GM23338 (cell line): ENCODE results near the gene NYAP2. TPM values are rescaled to one million over a fixed set of nuclear protein-coding genes. Genes with fewer than 3 reads are reported as not detected.

Source experiments
- ATAC-seq: fragments of 200-7000 bp; cut with Tn5 transposase; 3 replicates; pipeline ENCODE4 v1.9.1; 2020
- DNase-seq: peaks from one replicate; pipeline ENCODE4 v3.0.0-alpha.2; 2015; ENCODE audit warnings: low spot score
- H2AFZ ChIP-seq: fragments of 200-600 bp; sonication (generic); 2 replicates; pipeline ENCODE4 v1.8.0; 2016; ENCODE audit warnings: antibody characterized with exemption, mild to moderate bottlenecking, moderate library complexity
- H3F3A ChIP-seq: fragments of 200-600 bp; sonication (generic); replicated peaks from 2 replicates; pipeline ENCODE4 v1.8.0; 2017; ENCODE audit warnings: antibody characterized with exemption, mixed run types, low read depth
- H3K27ac ChIP-seq: fragments of 200-600 bp; sonication (generic); 2 replicates; pipeline ENCODE4 v1.6.1; 2016; ENCODE audit warnings: low read depth
- H3K27me3 ChIP-seq: fragments of 200-600 bp; sonication (generic); 2 replicates; pipeline ENCODE4 v1.8.0; 2016; ENCODE audit warnings: mild to moderate bottlenecking, mixed run types, moderate library complexity; ENCODE audit not compliant: insufficient read depth
- H3K36me3 ChIP-seq: fragments of 200-600 bp; sonication (generic); 2 replicates; pipeline ENCODE4 v1.8.0; 2016; ENCODE audit warnings: mild to moderate bottlenecking; ENCODE audit not compliant: insufficient read depth
- H3K4me1 ChIP-seq: fragments of 200-600 bp; sonication (generic); 2 replicates; pipeline ENCODE4 v1.8.0; 2016; ENCODE audit warnings: mild to moderate bottlenecking, moderate library complexity; ENCODE audit not compliant: insufficient read depth
- H3K4me2 ChIP-seq: fragments of 200-600 bp; sonication (generic); 2 replicates; pipeline ENCODE4 v1.7.1; 2017; ENCODE audit warnings: mixed run types
- H3K4me3 ChIP-seq: fragments of 200-600 bp; sonication (generic); 2 replicates; pipeline ENCODE4 v1.6.1; 2016; ENCODE audit warnings: mixed run types
- H3K79me2 ChIP-seq: fragments of 200-600 bp; sonication (generic); replicated peaks from 2 replicates; pipeline ENCODE4 v1.8.0; 2017; ENCODE audit warnings: mild to moderate bottlenecking; ENCODE audit not compliant: insufficient read depth
- H3K9me2 ChIP-seq: fragments of 200-600 bp; sonication (generic); 2 replicates; pipeline ENCODE4 v1.8.0; 2017; ENCODE audit not compliant: insufficient read depth
- H4K20me1 ChIP-seq: fragments of 200-600 bp; sonication (generic); replicated peaks from 2 replicates; pipeline ENCODE4 v1.8.0; 2017; ENCODE audit warnings: mild to moderate bottlenecking; ENCODE audit not compliant: insufficient read depth
- H3K27ac Mint-ChIP-seq: 2 replicates; pipeline ENCODE4 v1.8.0; 2020; ENCODE audit warnings: inconsistent platforms, mild to moderate bottlenecking, moderate library complexity, mixed read lengths
- H3K27me3 Mint-ChIP-seq: 3 replicates; pipeline ENCODE4 v1.8.0; 2022; ENCODE audit warnings: low read depth, mild to moderate bottlenecking, moderate library complexity, mixed read lengths, inconsistent platforms; ENCODE audit not compliant: insufficient read depth, poor library complexity
- H3K36me3 Mint-ChIP-seq: 3 replicates; pipeline ENCODE4 v1.8.0; 2021; ENCODE audit warnings: low read depth, mild to moderate bottlenecking, inconsistent platforms, moderate library complexity, mixed read lengths
- H3K4me1 Mint-ChIP-seq: 3 replicates; pipeline ENCODE4 v1.8.0; 2020; ENCODE audit warnings: mild to moderate bottlenecking, inconsistent platforms, mixed read lengths
- H3K4me3 Mint-ChIP-seq: 3 replicates; pipeline ENCODE4 v1.8.0; 2021; ENCODE audit warnings: moderate library complexity, mild to moderate bottlenecking, inconsistent platforms, mixed read lengths
- H3K9me3 Mint-ChIP-seq: 3 replicates; pipeline ENCODE4 v1.8.0; 2020; ENCODE audit warnings: moderate library complexity, mild to moderate bottlenecking, inconsistent platforms, mixed read lengths
- CREB1 ChIP-seq: fragments of 250-450 bp; sonication (Bioruptor Pico); IDR thresholded peaks from 2 replicates; pipeline ENCODE4 v1.5.0; 2020; ENCODE audit warnings: low read depth, mild to moderate bottlenecking, moderate library complexity
- EZH2 ChIP-seq: fragments of 200-600 bp; sonication (generic); IDR thresholded peaks from one replicate; pipeline ENCODE4 v1.8.0; 2017; ENCODE audit warnings: antibody characterized with exemption, mild to moderate bottlenecking, low read depth; ENCODE audit not compliant: unreplicated experiment
- EZH2phosphoT487 ChIP-seq: fragments of 200-600 bp; sonication (generic); IDR thresholded peaks from one replicate; pipeline ENCODE4 v1.8.1; 2018; ENCODE audit warnings: antibody characterized with exemption; ENCODE audit not compliant: unreplicated experiment
- JUNB ChIP-seq: IDR thresholded peaks from one replicate; pipeline ENCODE4 v1.6.1; 2016; ENCODE audit warnings: antibody characterized with exemption; ENCODE audit not compliant: unreplicated experiment
- NANOG ChIP-seq: IDR thresholded peaks from 2 replicates; pipeline ENCODE4 v1.6.1; 2016; ENCODE audit warnings: antibody characterized with exemption, borderline replicate concordance
- POLR2AphosphoS5 ChIP-seq: IDR thresholded peaks from 2 replicates; pipeline ENCODE4 v1.6.1; 2016; ENCODE audit warnings: antibody characterized with exemption, low read depth
- REST ChIP-seq: IDR thresholded peaks from one replicate; pipeline ENCODE4 v1.6.1; 2018; ENCODE audit warnings: antibody characterized with exemption; ENCODE audit not compliant: unreplicated experiment
- STAT1 ChIP-seq: IDR thresholded peaks from one replicate; pipeline ENCODE4 v1.6.1; 2016; ENCODE audit warnings: antibody characterized with exemption; ENCODE audit not compliant: unreplicated experiment
- ZNF114 ChIP-seq: fragments of 250-450 bp; sonication (Bioruptor Pico); IDR thresholded peaks from 2 replicates; pipeline ENCODE4 v1.5.0; 2020; ENCODE audit warnings: mild to moderate bottlenecking, moderate library complexity
- ZNF331 ChIP-seq: fragments of 250-450 bp; sonication (Bioruptor Pico); IDR thresholded peaks from 2 replicates; pipeline ENCODE4 v1.5.0; 2020; ENCODE audit warnings: low read depth, mild to moderate bottlenecking, moderate library complexity
- ZNF462 ChIP-seq: fragments of 250-450 bp; sonication (Bioruptor Pico); IDR thresholded peaks from 2 replicates; pipeline ENCODE4 v1.5.0; 2020; ENCODE audit warnings: mild to moderate bottlenecking, moderate library complexity
- polyA plus RNA-seq: library from polyadenylated mRNA; unstranded; fragments of >200 nt; fragmentation: Nextera tagmentation; extraction: Ambion mirVana; gene quantifications from 2 replicates; pipeline ENCODE4 v1.2.1, GENCODE V29; 2016
- total RNA-seq: library from RNA; depleted of rRNA; stranded (reverse); fragments of >200 nt; shearing (Covaris generic); gene quantifications from 2 replicates; pipeline ENCODE4 v1.2.3, GENCODE V29; 2014
- TF ChIP-seq, protein P1 (sequence below), 2 experiments: fragments of 200-600 bp in 1 of 2; sonication (generic) in 1 of 2; conservative IDR thresholded peaks; 2 replicates each; pipeline versions ENCODE4 v1.5.1 to v1.6.1; 2016 to 2017; ENCODE audit warnings: antibody characterized with exemption in 2 of 2, low read depth in 2 of 2, mild to moderate bottlenecking in 2 of 2, moderate library complexity in 1 of 2

The NYAP2 gene
- total and polyA plus RNA-seq, 2 experiments from 2014 or later, result not detected

DNA sequence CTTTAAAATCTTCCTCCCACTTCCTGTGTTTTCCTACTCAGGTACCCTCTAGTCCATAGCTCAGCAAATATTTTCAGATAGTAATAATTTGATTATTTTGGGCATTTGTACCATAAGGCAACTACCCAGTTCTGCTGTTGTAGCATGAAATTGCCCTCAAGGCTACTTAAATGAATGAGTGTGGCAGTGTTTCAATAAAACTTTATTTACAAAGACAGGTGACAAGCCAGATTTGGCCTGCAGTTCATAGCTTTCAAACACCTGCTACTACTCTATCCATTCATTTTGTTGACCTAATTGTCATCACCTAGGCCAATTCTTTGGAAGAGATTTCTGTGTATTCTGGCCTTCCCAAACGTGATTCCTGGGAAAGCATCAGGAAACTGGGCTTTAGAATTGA lies 28.9 kb downstream of the NYAP2 start:
- Mint-ChIP-seq H3K4me3 (no peak overlapping the region), H3K4me1 (peaks cover 32% of the 10 kb centered on the region), H3K27ac (peak overlapping the region; percentile 63), H3K36me3 (no peaks in the 10 kb centered on the region), H3K27me3 (peaks cover 3% of the 10 kb centered on the region), H3K9me3 (no peaks in the 10 kb centered on the region)
- Histone ChIP-seq H3K27ac (no peak overlapping the region), H3K27me3 (no peaks in the 10 kb centered on the region), H4K20me1 (no peaks in the 10 kb centered on the region), H3F3A (no peaks in the 10 kb centered on the region), H3K4me3 (no peak overlapping the region), H3K4me1 (peaks cover 31% of the 10 kb centered on the region), H3K9me2 (no peaks in the 10 kb centered on the region), H3K4me2 (0 out of 2 replicates have a peak overlapping the region, but pooled peaks have one; percentile 66), H3K79me2 (no peaks in the 10 kb centered on the region), H2AFZ (no peak overlapping the region), H3K36me3 (no peaks in the 10 kb centered on the region)
- DNase-seq, result no peak
- no peak for TF ChIP-seq ZNF114 (CRISPR knock-in tag)
- TF ChIP-seq CREB1 (CRISPR knock-in tag), result no peak
- TF ChIP-seq, protein P1, sequence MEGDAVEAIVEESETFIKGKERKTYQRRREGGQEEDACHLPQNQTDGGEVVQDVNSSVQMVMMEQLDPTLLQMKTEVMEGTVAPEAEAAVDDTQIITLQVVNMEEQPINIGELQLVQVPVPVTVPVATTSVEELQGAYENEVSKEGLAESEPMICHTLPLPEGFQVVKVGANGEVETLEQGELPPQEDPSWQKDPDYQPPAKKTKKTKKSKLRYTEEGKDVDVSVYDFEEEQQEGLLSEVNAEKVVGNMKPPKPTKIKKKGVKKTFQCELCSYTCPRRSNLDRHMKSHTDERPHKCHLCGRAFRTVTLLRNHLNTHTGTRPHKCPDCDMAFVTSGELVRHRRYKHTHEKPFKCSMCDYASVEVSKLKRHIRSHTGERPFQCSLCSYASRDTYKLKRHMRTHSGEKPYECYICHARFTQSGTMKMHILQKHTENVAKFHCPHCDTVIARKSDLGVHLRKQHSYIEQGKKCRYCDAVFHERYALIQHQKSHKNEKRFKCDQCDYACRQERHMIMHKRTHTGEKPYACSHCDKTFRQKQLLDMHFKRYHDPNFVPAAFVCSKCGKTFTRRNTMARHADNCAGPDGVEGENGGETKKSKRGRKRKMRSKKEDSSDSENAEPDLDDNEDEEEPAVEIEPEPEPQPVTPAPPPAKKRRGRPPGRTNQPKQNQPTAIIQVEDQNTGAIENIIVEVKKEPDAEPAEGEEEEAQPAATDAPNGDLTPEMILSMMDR (conservative IDR thresholded peaks at IDR 0.05; ENCODE audit: low read depth in 2 of 2), result no peak
- no peak for TF ChIP-seq EZH2phosphoT487
- TF ChIP-seq NANOG, result no peak
- no peak for TF ChIP-seq STAT1
- no peak for TF ChIP-seq ZNF462
- TF ChIP-seq ZNF331 (CRISPR knock-in tag), result no peak
- TF ChIP-seq EZH2, result no peak
- no peak for TF ChIP-seq JUNB
- no peak for TF ChIP-seq POLR2AphosphoS5
- TF ChIP-seq REST, result no peak
- ATAC-seq, result no peak
